Fibroblast of villous mesenchyme (primary cell): ENCODE data around the gene TIMM9. TPM values are rescaled to one million over a fixed set of nuclear protein-coding genes. Genes with fewer than 3 reads are reported as not detected.
A peak's percentile ranks its signal among the peaks of the same experiment; 100 is the strongest.
"Not testable (repeated sequence)": the region's sequence is repeated elsewhere in the genome, so short reads cannot be mapped to it uniquely, and the experiment has no call there.

Experiments
- DNase-seq: peaks from one replicate; pipeline ENCODE4 v3.0.0-alpha.2; 2010; ENCODE audit warnings: low read depth
- H3K4me3 ChIP-seq: 2 replicates; pipeline ENCODE4 v1.5.1; 2011; ENCODE audit warnings: low read depth, mild to moderate bottlenecking, low read length
- CTCF ChIP-seq: IDR thresholded peaks from 2 replicates; pipeline ENCODE4 v1.5.1; 2012; ENCODE audit warnings: low read depth, mild to moderate bottlenecking, low read length; ENCODE audit not compliant: insufficient read depth
- small RNA-seq: library from RNA; depleted of rRNA; stranded (forward); fragments of <200 nt; gene quantifications from one replicate; pipeline ENCODE3, GENCODE V24; 2012
- total RNA-seq: library from RNA; depleted of rRNA; stranded (reverse); fragments of >200 nt; gene quantifications from 2 replicates; pipeline ENCODE4 v1.2.3, GENCODE V29; 2012

The TIMM9 gene
- total RNA-seq, 1 donor: 22.9 TPM

GRCh38 chr14:58376791-58377190, 50.5 kb downstream of the TIMM9 start:
- DNase-seq: no peak
- H3K4me3 ChIP-seq: no peak overlapping the region
- TF ChIP-seq CTCF: no peak

GRCh38 chr14:58368956-58369355, 58.4 kb downstream of the TIMM9 start:
- H3K4me3 ChIP-seq: no peak overlapping the region
- DNase-seq: no peak
- no peak for TF ChIP-seq CTCF

DNA sequence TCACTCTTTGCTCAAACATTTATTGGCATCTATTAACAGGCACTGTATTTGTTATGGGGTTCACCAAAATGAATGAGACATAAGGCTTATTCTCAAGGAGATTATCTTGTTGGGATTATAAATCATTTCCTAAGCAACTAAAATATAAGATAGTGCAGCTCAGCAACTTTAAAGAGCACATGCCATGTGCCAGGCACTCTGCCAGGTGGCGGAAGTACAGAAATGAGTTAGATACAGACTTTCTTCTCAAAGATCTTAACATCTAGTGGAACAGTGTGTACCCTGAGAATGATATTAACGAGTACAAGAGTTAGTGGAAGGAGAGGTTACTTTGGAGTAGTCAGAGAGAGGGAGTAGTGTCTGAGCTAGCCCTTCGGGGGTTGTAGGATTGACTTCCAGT, 60.0 kb downstream of the TIMM9 start:
- DNase-seq: no peak
- TF ChIP-seq CTCF: no peak
- H3K4me3 ChIP-seq: no peak overlapping the region

GRCh38 chr14:58364316-58364715, 63.0 kb downstream of the TIMM9 start:
- DNase-seq: no peak
- H3K4me3 ChIP-seq: no peak overlapping the region
- TF ChIP-seq CTCF: no peak

- peak; percentile 16 for DNase-seq
- no peak overlapping the region for H3K4me3 ChIP-seq
- TF ChIP-seq CTCF: no peak
Observed at GRCh38 chr14:58362798-58363412, 64.4 kb downstream of the TIMM9 start.

- not testable (repeated sequence) for DNase-seq, H3K4me3 ChIP-seq
Observed at GRCh38 chr14:58362272-58362671, 65.1 kb downstream of the TIMM9 start.

Small RNA genes lying within 50 kb of the gene (small RNA-seq; reads per million reads assigned to genes)
- gene HSBP1P1: not detected
- not detected for gene RF00019

Other genes starting within 250 kb of the TIMM9 start
- 57.0 and 57.3 TPM in 2 replicates for gene ACTR10, start 227.4 kb downstream of the TIMM9 start, total RNA-seq
- gene PSMA3, start 182.7 kb downstream of the TIMM9 start, total RNA-seq: 123 and 159 TPM in 2 replicates
- 10.8 and 11.9 TPM in 2 replicates for gene ARID4A, start 129.0 kb downstream of the TIMM9 start, total RNA-seq
- not detected in 2 replicates for gene TOMM20L, start 31.6 kb downstream of the TIMM9 start, total RNA-seq
- gene KIAA0586, start 188 bp upstream of the TIMM9 start, total RNA-seq: 23.2 and 30.2 TPM in 2 replicates
- 6.9 and 35.8 TPM in 2 replicates for gene DACT1, start 210.4 kb upstream of the TIMM9 start, total RNA-seq